Breast epithelium (tissue), 4 donors: ENCODE data around the gene GLI3. TPM values are rescaled to one million over a fixed set of nuclear protein-coding genes. Genes with fewer than 3 reads are reported as not detected.

Source experiments
- DNase-seq, 2 donors: peaks; one replicate each; pipeline ENCODE4 v3.0.0-alpha.2; 2019; ENCODE audit warnings: low spot score in 2 of 2
- H3K27ac ChIP-seq, 2 donors: fragments of 200-600 bp; sonication (generic) in 1 of 2; one replicate each; pipeline ENCODE4 v1.5.1; 2016 to 2019; ENCODE audit warnings: mild to moderate bottlenecking in 1 of 2
- H3K27me3 ChIP-seq, 2 donors: fragments of 200-600 bp; sonication (generic) in 1 of 2; one replicate each; pipeline versions ENCODE4 v1.5.1 to v1.6.0; 2017 to 2019; ENCODE audit warnings: control low read depth in 1 of 2, mild to moderate bottlenecking in 1 of 2
- H3K36me3 ChIP-seq: fragments of 200-600 bp; one replicate; pipeline ENCODE4 v1.5.1; 2019
- H3K4me1 ChIP-seq, 2 donors: fragments of 200-600 bp; sonication (generic); one replicate each; pipeline ENCODE4 v1.5.1; 2016 to 2019; ENCODE audit warnings: control low read depth in 1 of 2
- H3K4me3 ChIP-seq, 3 donors: fragments of 200-600 bp; sonication (generic); 1 replicate in 2 of 3; 2 replicates in 1 of 3; pipeline ENCODE4 v1.5.1; 2016 to 2019; ENCODE audit warnings: mild to moderate bottlenecking in 3 of 3, moderate library complexity in 2 of 3
- H3K9me3 ChIP-seq, 2 donors: fragments of 200-600 bp; sonication (generic) in 1 of 2; one replicate each; pipeline ENCODE4 v1.5.1; 2016 to 2019; ENCODE audit warnings: control low read depth in 1 of 2
- CTCF ChIP-seq, 3 donors: fragments of 450-650 bp; IDR thresholded peaks; one replicate each; pipeline ENCODE4 v1.5.1; 2016 to 2017; ENCODE audit warnings: antibody characterized with exemption in 3 of 3, mild to moderate bottlenecking in 3 of 3, moderate library complexity in 3 of 3
- POLR2A ChIP-seq: fragments of 450-650 bp; IDR thresholded peaks from one replicate; pipeline ENCODE4 v1.6.1; 2016; ENCODE audit warnings: antibody characterized with exemption, mild to moderate bottlenecking, moderate library complexity
- POLR2AphosphoS5 ChIP-seq, 3 donors: sonication (generic); formaldehyde crosslinking; IDR thresholded peaks; one replicate each; pipeline ENCODE4 v1.6.1; 2017; ENCODE audit warnings: antibody characterized with exemption in 3 of 3
- intact Hi-C: fragments of 100-400 bp; cut with DNase I; formaldehyde crosslinking; loops from one replicate; pipeline ENCODE4 v1.15.1; 2023; ENCODE audit warnings: low total_unique reads
- total RNA-seq, 3 donors: library from RNA; depleted of rRNA; stranded (reverse); fragments of >200 nt; gene quantifications; one replicate each; pipeline ENCODE4 v1.1.0, GENCODE V29; 2016

GLI3 gene
- total RNA-seq, 3 donors from 2014 or later: 10.2 to 29.9 (median 22.6) TPM

- Histone ChIP-seq H3K9me3 (no peaks in the 10 kb centered on the region), H3K36me3 (no peaks in the 10 kb centered on the region), H3K4me3 (peak overlapping the region in 1 of 3 donors; percentile 50), H3K27ac (peak overlapping the region; percentile 60 to 79), H3K27me3 (no peaks in the 10 kb centered on the region), H3K4me1 (peaks cover 0 to 5% of the 10 kb centered on the region in 2 donors)
- peak in 1 of 2 donors; percentile 32 for DNase-seq
- intact Hi-C loops: no loop called here
- TF ChIP-seq CTCF (IDR thresholded peaks at IDR 0.05) (no peak), POLR2A (no peak), POLR2AphosphoS5 (IDR thresholded peaks at IDR 0.05) (no peak)
Observed at GRCh38 chr7:42151309-42151708, 85.7 kb downstream of the GLI3 start.

DNA sequence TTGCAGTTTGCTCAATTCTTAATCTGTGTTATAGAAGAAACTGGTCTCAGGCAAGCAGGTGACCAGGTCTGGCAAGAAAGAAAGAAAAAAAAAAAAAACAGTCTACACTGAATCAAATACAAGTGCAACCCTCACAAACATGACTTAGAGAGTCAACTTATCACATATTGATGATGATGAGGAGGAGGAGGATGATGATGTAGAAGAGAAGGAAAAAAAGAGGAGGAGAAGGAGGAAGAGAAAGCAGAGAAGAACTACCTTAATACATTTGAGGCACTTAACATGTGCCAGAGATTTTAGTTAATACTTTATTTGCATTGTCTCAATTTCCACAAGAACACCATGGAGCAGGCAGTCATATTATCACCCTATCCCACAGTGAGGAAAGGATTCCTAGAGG lies 91.5 kb downstream of the GLI3 start:
- Histone ChIP-seq H3K4me1 (no peaks in the 10 kb centered on the region), H3K27ac (no peak overlapping the region), H3K36me3 (no peaks in the 10 kb centered on the region), H3K9me3 (no peaks in the 10 kb centered on the region), H3K27me3 (no peaks in the 10 kb centered on the region), H3K4me3 (no peak overlapping the region)
- TF ChIP-seq CTCF (IDR thresholded peaks at IDR 0.05) (no peak), POLR2A (no peak), POLR2AphosphoS5 (IDR thresholded peaks at IDR 0.05) (no peak)
- no peak for DNase-seq
- intact Hi-C loops: no loop called here

- no peaks in the 10 kb centered on the region for H3K9me3 ChIP-seq
Observed at GRCh38 chr7:42144604-42145003, 92.4 kb downstream of the GLI3 start.

GRCh38 chr7:42143711-42144600 lies 93.1 kb downstream of the GLI3 start:
- H3K27ac ChIP-seq: peak overlapping the region in 1 of 2 donors; percentile 6
- no peaks in the 10 kb centered on the region for H3K36me3 ChIP-seq
- TF ChIP-seq CTCF (IDR thresholded peaks at IDR 0.05): no peak
- no peak for TF ChIP-seq POLR2A
- TF ChIP-seq POLR2AphosphoS5 (IDR thresholded peaks at IDR 0.05): no peak
- DNase-seq: no peak
- no peaks in the 10 kb centered on the region for H3K4me1 ChIP-seq
- no peaks in the 10 kb centered on the region for H3K27me3 ChIP-seq
- H3K4me3 ChIP-seq: no peak overlapping the region
- intact Hi-C loops: no loop called here
- no peaks in the 10 kb centered on the region for H3K9me3 ChIP-seq

More at GRCh38 chr7:42144604-42145003, 92.4 kb downstream of the GLI3 start:
- Histone ChIP-seq H3K36me3 (no peaks in the 10 kb centered on the region), H3K4me3 (no peak overlapping the region), H3K27me3 (no peaks in the 10 kb centered on the region), H3K4me1 (no peaks in the 10 kb centered on the region), H3K27ac (peak overlapping the region in 1 of 2 donors; percentile 76)
- no peak for DNase-seq
- TF ChIP-seq POLR2A (no peak), CTCF (IDR thresholded peaks at IDR 0.05) (no peak), POLR2AphosphoS5 (IDR thresholded peaks at IDR 0.05) (no peak)
- intact Hi-C loops: no loop called here

GRCh38 chr7:42142089-42142488 lies 94.9 kb downstream of the GLI3 start:
- no peaks in the 10 kb centered on the region for H3K4me1 ChIP-seq
- intact Hi-C loops: no loop called here
- TF ChIP-seq POLR2A: no peak
- TF ChIP-seq CTCF (IDR thresholded peaks at IDR 0.05): no peak
- no peak for TF ChIP-seq POLR2AphosphoS5 (IDR thresholded peaks at IDR 0.05)
- H3K27ac ChIP-seq: peak overlapping the region in 1 of 2 donors; percentile 38
- no peaks in the 10 kb centered on the region for H3K27me3 ChIP-seq
- no peaks in the 10 kb centered on the region for H3K9me3 ChIP-seq
- no peak overlapping the region for H3K4me3 ChIP-seq
- no peaks in the 10 kb centered on the region for H3K36me3 ChIP-seq
- no peak for DNase-seq
